Measurements from ENCODE around the gene KLF15.
"Not testable (repeated sequence)": the region's sequence is repeated elsewhere in the genome, so short reads cannot be mapped to it uniquely, and the experiment has no call there.

Gene KLF15

DNA sequence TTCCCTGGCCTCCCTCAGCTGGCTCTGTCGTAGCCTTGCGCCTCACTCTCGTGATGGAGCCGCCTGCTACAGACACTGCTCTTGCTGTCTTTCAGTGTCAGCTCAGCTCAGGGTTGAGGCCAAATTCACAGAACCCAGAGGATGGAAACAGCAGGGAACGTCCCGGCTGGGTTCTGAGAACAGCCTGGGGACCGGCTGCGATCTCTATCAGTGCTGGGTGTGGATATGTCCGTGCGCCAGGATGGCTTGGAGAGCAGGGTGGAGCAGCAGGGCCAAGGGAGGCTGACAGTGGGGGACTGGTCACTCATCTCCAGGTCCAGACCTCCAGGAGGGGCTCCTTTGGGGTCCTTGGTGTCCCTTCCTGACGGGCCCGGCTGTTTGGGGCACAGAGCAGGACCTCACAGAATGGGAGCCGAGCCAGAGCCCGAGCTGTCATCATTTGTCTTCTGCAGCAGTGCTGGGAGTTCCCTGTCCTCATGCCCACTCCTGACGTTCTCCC, 18.4 kb downstream of the KLF15 start:
- H3K4me3 ChIP-seq (ENCODE audit: low read depth, low read length) = no peak overlapping the region
- in situ Hi-C loops (cut with HindIII; ENCODE audit: low pct_ligation_motif_present, low sequenced_read_pairs) = no loop called here
- no peak overlapping the region for H3K27ac ChIP-seq
- H3K36me3 ChIP-seq (replicated peaks) = no peaks in the 10 kb centered on the region
- peaks cover 3% of the 10 kb centered on the region for H3K27me3 ChIP-seq (replicated peaks)
- no peak for DNase-seq
- TF ChIP-seq, protein P1, sequence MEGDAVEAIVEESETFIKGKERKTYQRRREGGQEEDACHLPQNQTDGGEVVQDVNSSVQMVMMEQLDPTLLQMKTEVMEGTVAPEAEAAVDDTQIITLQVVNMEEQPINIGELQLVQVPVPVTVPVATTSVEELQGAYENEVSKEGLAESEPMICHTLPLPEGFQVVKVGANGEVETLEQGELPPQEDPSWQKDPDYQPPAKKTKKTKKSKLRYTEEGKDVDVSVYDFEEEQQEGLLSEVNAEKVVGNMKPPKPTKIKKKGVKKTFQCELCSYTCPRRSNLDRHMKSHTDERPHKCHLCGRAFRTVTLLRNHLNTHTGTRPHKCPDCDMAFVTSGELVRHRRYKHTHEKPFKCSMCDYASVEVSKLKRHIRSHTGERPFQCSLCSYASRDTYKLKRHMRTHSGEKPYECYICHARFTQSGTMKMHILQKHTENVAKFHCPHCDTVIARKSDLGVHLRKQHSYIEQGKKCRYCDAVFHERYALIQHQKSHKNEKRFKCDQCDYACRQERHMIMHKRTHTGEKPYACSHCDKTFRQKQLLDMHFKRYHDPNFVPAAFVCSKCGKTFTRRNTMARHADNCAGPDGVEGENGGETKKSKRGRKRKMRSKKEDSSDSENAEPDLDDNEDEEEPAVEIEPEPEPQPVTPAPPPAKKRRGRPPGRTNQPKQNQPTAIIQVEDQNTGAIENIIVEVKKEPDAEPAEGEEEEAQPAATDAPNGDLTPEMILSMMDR (IDR thresholded peaks at IDR 0.05; ENCODE audit: low read depth, low read length, missing control alignments) = no peak

DNA sequence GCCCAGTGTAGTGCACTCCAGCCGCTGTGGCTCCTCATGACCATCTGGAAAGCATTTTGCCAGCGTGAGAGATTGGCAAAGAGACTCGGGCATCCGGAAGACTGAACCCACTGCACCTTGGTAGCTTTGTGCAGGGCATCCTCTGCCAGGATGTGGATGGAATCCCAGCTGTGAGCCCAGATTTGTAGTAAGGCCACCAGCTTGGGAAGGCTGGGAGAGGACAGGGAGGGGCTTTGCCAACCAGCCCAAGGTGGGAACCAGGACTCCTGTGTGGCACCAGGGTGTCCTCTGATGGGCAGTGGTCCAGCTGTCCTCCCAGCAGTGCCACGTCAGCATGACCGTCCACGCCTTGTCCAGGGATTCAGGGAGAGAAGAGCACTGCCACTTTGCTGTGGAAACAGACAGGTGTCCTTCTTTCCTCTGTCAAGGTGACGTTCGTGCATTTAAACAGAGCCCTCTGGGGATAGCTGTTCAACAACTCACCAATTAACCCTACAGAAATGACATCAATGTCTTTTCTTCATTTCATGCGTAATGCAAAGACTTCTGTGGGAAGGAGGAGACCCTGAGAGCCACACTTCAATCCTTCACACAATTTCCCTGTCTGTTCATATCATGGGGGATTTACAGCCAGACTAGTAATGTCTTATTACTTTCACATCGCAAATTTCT, 19.1 kb downstream of the KLF15 start:
- in situ Hi-C loops (cut with HindIII; ENCODE audit: low pct_ligation_motif_present, low sequenced_read_pairs) = no loop called here
- TF ChIP-seq, protein P1 (IDR thresholded peaks at IDR 0.05; ENCODE audit: low read depth, low read length, missing control alignments) = no peak
- H3K27me3 ChIP-seq (replicated peaks) = peaks cover 3% of the 10 kb centered on the region
- no peak for DNase-seq
- no peak overlapping the region for H3K4me3 ChIP-seq (ENCODE audit: low read depth, low read length)
- H3K27ac ChIP-seq = no peak overlapping the region
- H3K36me3 ChIP-seq (replicated peaks) = no peaks in the 10 kb centered on the region

DNA sequence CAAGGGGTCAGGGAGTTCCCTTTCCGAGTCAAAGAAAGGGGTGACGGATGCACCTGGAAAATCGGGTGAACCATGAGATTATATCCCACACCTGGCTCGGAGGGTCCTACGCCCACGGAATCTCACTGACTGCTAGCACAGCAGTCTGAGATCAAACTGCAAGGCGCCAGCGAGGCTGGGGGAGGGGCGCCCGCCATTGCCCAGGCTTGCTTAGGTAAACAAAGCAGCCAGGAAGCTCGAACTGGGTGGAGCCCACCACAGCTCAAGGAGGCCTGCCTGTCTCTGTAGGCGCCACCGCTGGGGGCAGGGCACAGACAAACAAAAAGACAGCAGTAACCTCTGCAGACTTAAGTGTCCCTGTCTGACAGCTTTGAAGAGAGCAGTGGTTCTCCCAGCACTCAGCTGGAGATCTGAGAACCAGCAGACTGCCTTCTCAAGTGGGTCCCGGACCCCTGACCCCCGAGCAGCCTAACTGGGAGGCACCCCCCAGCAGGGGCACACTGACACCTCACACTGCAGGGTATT, 25.3 kb downstream of the KLF15 start:
- H3K27me3 ChIP-seq (replicated peaks); H3K4me3 ChIP-seq (ENCODE audit: low read depth, low read length); H3K27ac ChIP-seq; in situ Hi-C loops (cut with HindIII; ENCODE audit: low pct_ligation_motif_present, low sequenced_read_pairs); DNase-seq; H3K36me3 ChIP-seq (replicated peaks): not testable (repeated sequence)

DNA sequence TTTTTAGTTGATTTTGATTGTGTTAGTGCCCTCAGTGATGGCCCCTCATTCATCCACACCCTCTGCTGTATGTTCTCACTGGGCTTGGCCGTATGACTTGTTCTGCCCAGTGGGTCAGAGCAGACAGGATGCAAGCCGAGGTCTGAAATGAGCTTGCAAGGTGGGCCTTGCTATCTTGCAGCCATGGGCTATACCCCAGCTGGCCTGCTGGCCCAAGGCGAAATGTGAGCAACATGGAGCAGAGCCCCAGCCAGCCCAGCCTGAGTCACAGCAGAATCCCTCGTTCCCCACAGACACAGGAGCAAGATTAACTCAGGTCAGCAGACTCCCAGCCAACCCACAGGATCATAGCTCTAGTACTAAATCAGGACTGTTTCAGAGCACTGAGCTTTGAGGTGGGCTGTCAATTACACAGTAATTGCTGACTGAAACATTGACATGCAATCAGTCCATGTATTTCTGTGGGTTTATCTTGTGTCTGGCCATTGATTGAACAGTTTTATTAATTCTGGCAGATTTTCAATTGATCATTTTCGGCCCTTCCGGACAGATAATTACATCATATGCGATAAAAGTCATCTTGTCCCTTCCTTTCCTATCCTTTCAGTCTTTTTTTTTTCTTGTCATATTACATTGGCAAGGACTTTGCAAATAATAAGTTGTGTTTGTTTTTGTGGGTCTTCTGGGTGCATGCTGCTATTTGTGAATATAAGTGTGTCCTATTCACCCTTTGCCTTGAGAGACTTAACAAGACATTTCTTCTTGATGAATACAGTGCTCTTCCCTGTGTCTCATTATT, 27.1 kb downstream of the KLF15 start:
- TF ChIP-seq, protein P1 (IDR thresholded peaks at IDR 0.05; ENCODE audit: low read depth, low read length, missing control alignments) = no peak
- no peak for DNase-seq
- Histone ChIP-seq H3K27ac (no peak overlapping the region), H3K27me3 (replicated peaks) (no peaks in the 10 kb centered on the region), H3K36me3 (replicated peaks) (no peaks in the 10 kb centered on the region), H3K4me3 (ENCODE audit: low read depth, low read length) (no peak overlapping the region)
- in situ Hi-C loops (cut with HindIII; ENCODE audit: low pct_ligation_motif_present, low sequenced_read_pairs) = no loop called here

DNA sequence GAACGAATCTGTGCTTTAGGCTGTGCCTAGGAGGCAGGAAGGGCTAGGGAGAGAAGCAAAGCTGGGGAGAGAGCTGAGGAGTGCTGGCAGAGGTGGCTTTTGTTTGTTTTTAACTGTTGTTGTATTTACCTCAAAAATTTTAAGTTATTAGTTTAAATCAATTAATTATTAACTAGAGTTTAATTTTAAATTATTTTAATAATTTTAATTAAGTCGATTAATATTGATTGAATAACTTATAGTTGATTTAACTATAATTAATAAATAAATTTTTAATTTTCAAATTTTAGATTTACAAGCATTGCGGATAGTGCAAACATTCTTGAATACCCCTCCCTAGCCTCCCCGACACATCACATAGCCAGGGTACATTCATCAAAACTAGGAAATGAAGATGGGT, 30.6 kb downstream of the KLF15 start:
- Histone ChIP-seq H3K27ac (no peak overlapping the region), H3K4me3 (ENCODE audit: low read depth, low read length) (no peak overlapping the region), H3K27me3 (replicated peaks) (no peaks in the 10 kb centered on the region), H3K36me3 (replicated peaks) (no peaks in the 10 kb centered on the region)
- DNase-seq = no peak
- TF ChIP-seq, protein P1 (IDR thresholded peaks at IDR 0.05; ENCODE audit: low read depth, low read length, missing control alignments) = no peak
- in situ Hi-C loops (cut with HindIII; ENCODE audit: low pct_ligation_motif_present, low sequenced_read_pairs) = no loop called here

Measured in brain microvascular endothelial cell (primary cell).